ENCODE data around the gene RND2. TPM values are rescaled to one million over a fixed set of nuclear protein-coding genes. Genes with fewer than 3 reads are reported as not detected.

RND2 gene
- total and polyA plus RNA-seq, 2 of the 13 experiments (the other 11 are each of a cell fraction or from before 2014, with no cell fraction given): 0.05 to 0.11 TPM

- TF ChIP-seq NR0B2 (CRISPR knock-in tag; IDR thresholded peaks at IDR 0.05) (no peak; the same call in 1 of the 2 replicates), ZNF878 (CRISPR knock-in tag; IDR thresholded peaks at IDR 0.05) (no peak), GATA4 (IDR thresholded peaks at IDR 0.05; ENCODE audit: borderline replicate concordance, low read depth) (no peak), ZSCAN9 (CRISPR knock-in tag; IDR thresholded peaks at IDR 0.05; ENCODE audit: borderline replicate concordance) (no peak), TCF12 (IDR thresholded peaks at IDR 0.05) (no peak), TCF12 (CRISPR knock-in tag; IDR thresholded peaks at IDR 0.05) (no peak), ZNF570 (CRISPR knock-in tag; IDR thresholded peaks at IDR 0.05; ENCODE audit: borderline replicate concordance) (no peak), ZNF646 (CRISPR knock-in tag; IDR thresholded peaks at IDR 0.05) (no peak), ZNF512 (CRISPR knock-in tag; IDR thresholded peaks at IDR 0.05) (no peak), MED1 (CRISPR knock-in tag; IDR thresholded peaks at IDR 0.05) (peak; percentile 29; the same call in 1 of the 2 replicates), LBX2 (CRISPR knock-in tag; IDR thresholded peaks at IDR 0.05; ENCODE audit: borderline replicate concordance) (no peak), KMT2B (CRISPR knock-in tag; IDR thresholded peaks at IDR 0.05) (no peak; the same call in 1 of the 2 replicates), ZBTB3 (CRISPR knock-in tag; IDR thresholded peaks at IDR 0.05; ENCODE audit: borderline replicate concordance, low read depth) (no peak), ZNF513 (CRISPR knock-in tag; conservative IDR thresholded peaks at IDR 0.05) (no peak), GTF2F1 (IDR thresholded peaks at IDR 0.05; ENCODE audit: low read length) (no peak), KLF16 (CRISPR knock-in tag; IDR thresholded peaks at IDR 0.05) (no peak), ZNF639 (CRISPR knock-in tag; conservative IDR thresholded peaks at IDR 0.05) (no peak)
These were observed 45.3 kb upstream of the RND2 start, which contains the start of gene PTGES3L (continued) for GRCh38 chr17:42979511-42980273.

Data from HepG2 (cell line).